NCI-H748 (cell line): ENCODE measurements around the gene KRT3.
"Not testable (repeated sequence)": the region's sequence is repeated elsewhere in the genome, so short reads cannot be mapped to it uniquely, and the experiment has no call there.

Experiments
- DNase-seq: peaks from one replicate; lab custom pipeline; 2025; ENCODE audit not compliant: unreplicated experiment; lab: John Stamatoyannopoulos, UW

The KRT3 gene

GRCh38 chr12:52798671-52799504 lies 3.0 kb upstream of the KRT3 start:
- DNase-seq, result no peak

DNA sequence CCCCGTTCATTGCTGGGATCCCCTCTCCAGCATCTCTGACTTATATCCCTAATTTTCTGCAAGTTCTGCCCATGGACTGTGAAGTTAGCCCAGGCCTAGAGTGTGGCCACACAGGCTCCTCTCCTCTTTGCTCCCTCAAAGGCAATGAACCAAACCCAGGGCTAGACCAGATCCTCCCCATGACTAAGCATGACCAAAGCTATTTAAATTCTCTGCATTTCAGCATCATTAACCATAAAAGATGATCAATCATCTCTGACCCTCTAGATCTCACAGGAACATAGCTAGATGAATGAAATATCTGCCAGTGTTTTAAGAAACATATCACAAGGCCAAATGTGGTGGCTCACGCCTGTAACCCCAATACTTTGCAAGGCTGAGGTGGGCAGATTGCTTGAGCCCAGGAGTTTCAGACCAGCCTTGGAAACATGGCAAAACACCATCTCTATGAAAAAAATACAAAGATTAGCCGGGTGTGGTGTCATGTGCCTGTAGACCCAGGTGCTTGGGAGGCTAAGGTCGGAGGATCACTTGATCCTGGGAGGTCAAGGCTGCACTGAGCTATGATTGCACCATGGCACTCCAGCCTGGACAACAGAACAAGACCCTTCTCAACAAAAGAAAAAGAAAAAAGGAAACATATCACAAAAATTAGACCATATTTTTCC lies 2.2 kb upstream of the KRT3 start:
- DNase-seq, result no peak

GRCh38 chr12:52797529-52797894 lies 1.6 kb upstream of the KRT3 start:
- no peak for DNase-seq

GRCh38 chr12:52796839-52797528 lies 1.1 kb upstream of the KRT3 start:
- no peak for DNase-seq

DNA sequence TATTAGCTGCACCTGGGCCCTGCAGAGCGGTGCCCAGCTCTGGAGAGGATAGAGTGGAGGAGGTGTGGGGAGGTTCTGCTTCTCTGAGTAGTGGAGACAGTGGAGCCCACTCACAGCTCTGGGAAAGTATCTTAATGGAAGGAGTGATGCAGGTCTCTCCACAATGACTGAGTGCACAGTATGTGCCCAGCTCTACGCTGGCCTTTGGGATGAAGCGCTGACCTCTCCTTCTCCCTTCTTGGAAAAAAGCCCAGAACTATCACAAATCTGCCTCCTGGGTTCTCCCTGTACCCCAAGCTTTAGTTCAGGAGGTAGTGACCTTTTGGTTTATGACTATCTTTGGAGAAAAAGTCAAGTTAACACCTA lies 495 bp upstream of the KRT3 start:
- DNase-seq, result no peak

DNA sequence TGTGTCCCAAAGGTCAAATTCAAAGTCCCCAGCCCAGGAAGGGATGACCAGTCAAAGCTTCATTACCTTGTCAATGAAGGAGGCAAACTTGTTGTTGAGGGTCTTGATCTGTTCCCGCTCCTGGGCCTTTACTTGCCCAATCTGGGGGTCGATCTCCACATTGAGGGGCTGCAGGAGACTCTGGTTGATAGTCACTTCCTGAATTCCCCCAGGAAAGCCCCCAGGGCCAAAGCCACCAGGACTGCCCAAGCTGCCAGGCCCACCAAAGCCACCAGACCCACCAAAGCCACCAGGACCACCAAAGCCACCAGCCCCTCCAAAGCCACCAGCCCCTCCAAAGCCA lies 614 bp downstream of the KRT3 start:
- DNase-seq, result not testable (repeated sequence)

- no peak for DNase-seq
These were observed 1.2 kb downstream of the KRT3 start for GRCh38 chr12:52794479-52795331.

DNA sequence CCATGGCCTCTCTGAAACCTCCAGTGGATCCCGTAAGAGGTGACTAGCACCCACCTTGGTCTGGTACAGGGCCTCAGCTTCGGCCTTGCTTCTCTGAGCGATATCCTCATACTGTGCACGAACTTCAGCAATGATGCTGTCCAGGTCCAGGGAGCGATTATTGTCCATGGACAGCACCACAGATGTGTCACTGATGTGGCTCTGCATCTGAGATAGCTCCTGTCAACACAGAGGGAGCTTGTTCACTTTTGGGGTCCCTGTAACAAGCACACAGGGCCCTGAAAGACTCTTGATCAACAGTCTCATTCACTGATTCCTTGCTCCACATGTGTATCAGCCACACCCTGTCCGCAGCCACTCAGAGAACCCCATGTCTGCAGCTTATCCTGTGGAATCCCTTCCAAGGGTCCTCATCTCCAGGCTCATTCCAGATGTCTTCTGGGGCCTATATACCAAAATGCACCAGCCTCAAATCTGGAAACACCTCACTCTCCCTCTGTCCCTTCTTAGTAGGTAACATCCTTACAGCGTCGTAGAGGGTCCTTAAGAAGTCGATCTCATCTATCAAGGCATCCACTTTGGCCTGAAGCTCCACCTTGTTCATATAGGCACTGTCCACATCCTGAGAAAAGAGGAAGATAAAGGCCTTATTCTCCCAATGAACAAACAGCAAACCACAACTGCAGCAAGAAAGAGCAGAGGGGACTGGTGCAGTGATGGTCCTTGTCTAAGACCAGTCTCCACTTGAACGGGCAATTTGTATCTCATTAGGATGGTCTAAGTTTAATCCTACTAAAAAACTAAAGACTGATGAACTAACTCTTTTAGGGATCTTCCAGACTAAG lies 3.5 kb downstream of the KRT3 start:
- DNase-seq, result no peak

DNA sequence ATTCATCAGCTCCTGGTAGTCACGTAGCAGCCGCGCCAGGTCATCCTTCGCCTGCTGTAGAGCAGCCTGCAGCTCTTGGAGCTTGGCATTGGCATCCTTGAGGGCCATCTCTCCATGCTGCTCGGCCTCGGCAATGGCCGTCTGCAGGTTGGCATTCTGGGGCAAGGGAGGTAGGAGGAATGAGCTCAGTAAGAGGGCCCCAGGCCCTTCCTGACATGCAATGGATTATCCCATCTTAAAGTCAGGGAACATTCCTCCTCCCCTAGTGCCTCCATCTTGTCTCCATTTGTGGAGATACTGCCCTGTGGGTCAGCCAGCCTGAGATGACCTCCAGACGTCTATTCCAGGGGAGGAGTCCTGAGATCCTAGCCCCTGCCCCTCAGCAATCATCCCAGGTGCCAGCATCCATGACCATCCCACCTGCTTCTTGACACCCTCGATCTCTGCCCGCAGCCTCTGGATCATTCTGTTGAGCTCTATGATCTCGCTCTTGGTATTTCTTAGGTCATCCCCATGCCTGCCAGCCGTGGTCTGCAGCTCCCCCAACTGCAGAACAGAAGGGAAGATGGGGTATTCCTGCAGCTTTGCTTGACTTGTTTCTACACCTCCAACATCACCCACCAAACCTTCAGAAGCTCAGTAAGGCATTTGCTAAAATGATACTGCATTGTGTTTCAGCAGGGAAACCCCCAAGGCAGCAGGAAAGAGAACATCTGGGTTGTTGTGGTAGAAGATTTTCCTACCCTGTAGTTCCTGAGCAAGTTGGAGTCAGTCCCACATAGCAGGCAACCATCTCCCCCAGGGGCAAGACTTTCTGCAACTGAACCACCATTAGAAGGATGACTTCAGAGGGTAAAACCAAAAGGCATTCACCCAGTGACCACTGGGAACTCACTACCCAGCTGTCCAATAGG lies 4.4 kb downstream of the KRT3 start:
- no peak for DNase-seq

- no peak for DNase-seq
These were observed 5.3 kb downstream of the KRT3 start for GRCh38 chr12:52790427-52791270.

- no peak for DNase-seq
These were observed 6.1 kb downstream of the KRT3 start for GRCh38 chr12:52789637-52790426.

DNA sequence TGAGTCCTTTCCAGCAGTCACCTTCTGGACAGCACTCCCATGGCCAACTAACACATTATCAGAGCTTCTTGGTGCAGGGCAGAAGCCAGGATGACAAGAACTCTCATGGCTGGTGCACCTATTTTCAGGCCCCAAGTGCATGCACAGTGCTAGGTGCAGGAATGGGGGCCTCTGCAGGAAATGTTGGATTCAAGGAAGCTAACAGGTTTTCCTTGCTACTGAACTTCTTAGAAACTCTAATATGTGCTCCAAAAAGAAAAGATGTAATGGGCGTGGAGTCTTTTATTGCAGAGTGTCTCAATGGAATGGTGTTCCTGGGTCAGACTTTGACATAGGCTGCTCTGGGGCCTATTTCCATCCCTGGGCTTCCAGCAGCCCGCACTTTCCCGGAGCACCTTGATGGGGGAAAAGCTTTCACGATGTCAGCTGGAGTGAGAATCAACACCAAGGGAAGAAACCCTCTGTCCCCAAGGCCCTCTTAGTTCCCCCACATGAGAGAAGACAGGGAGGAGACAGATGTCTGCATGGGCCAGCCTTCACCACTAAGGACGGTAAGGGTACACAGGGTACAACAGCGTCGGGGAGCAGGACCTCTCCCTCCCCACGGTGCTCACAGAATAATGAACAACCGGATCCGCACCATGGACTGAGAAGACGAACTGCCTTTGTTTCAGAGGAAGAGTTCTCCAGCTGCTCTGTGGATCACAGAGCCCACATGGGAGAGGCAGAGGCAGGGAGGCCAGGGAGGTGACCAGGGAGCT lies 6.9 kb downstream of the KRT3 start:
- DNase-seq, result no peak

DNA sequence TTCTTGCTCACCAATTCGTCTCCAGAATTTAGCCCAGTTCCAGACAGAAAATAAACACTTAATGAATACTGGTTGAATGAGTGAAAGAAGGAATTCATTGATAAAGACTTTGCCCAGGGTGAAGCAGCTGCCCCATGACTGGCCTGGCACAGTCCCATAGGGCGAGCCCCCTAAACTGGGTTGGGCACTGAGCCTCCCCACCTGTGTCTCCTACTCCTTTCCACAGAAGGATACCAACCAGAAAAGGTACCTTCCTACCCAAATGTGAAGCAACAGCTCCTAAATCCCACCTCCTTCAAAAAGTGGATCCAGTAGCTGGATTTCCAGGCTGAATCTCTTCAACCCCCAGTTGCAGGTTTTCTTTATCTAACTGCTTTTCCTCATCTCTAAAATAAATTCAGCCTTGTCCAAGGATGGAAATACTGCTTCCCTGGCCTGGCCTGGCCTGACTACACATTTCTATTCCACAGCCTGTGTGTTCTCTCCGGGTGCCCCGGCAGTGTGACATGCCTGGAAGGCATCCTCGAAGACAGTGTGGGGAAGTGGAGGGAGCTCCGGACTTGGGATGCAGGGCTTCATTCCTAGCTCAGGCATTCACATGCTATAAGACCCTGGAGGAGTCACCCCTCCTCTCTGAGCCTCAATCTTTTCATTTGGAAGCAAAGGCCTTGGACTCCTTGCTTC lies 7.6 kb downstream of the KRT3 start:
- no peak for DNase-seq

- peak; percentile 54 for DNase-seq
These were observed 8.4 kb downstream of the KRT3 start for GRCh38 chr12:52787324-52788191.

DNA sequence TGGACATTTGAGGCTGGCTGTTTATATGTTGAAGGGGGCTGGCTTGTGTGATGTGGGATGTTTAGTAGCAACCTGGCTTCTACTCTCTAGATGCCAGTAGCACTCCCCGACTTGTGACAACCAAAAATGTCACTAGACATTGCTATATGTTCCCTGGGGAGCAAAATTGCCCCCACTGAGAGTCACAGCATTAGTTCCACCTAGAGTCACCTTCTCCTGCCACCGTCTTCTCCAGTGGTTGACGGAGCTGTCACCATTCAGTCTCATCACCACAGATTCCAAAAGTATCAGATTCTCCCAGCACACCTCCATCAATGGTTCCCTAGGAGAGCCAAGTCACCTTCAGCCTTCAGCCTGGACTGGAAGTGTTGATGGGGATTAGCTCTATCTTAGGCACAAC lies 11.0 kb downstream of the KRT3 start:
- DNase-seq, result no peak
